Osteoblast (primary cell): ENCODE measurements around the gene ECSCR. TPM values are rescaled to one million over a fixed set of nuclear protein-coding genes. Genes with fewer than 3 reads are reported as not detected.

Source experiments
- DNase-seq: peaks from one replicate; pipeline ENCODE4 v3.0.0; 2011; ENCODE audit warnings: low spot score, mixed read lengths; ENCODE audit not compliant: insufficient read length; ENCODE audit errors: missing footprints
- H2AFZ ChIP-seq: 2 replicates; pipeline ENCODE4 v1.6.0; 2011; ENCODE audit warnings: mild to moderate bottlenecking, low read length
- H3K27ac ChIP-seq: 2 replicates; pipeline ENCODE4 v1.5.1; 2011; ENCODE audit warnings: mild to moderate bottlenecking, low read depth, low read length, moderate library complexity
- H3K27me3 ChIP-seq: 2 replicates; pipeline ENCODE4 v1.6.0; 2012; ENCODE audit warnings: mild to moderate bottlenecking, control low read depth, inconsistent platforms, low read length, moderate library complexity; ENCODE audit not compliant: insufficient read depth
- H3K36me3 ChIP-seq: 2 replicates; pipeline ENCODE4 v1.5.1; 2011; ENCODE audit warnings: mild to moderate bottlenecking, low read length, control low read depth, moderate library complexity; ENCODE audit not compliant: insufficient read depth
- H3K4me1 ChIP-seq: 2 replicates; pipeline ENCODE4 v1.5.1; 2011; ENCODE audit warnings: mild to moderate bottlenecking, low read length, control low read depth, moderate library complexity; ENCODE audit not compliant: insufficient read depth
- H3K4me2 ChIP-seq: 2 replicates; pipeline ENCODE4 v1.6.0; 2011; ENCODE audit warnings: mild to moderate bottlenecking, low read length; ENCODE audit not compliant: insufficient read depth
- H3K4me3 ChIP-seq: fragments of 200-600 bp; sonication (generic); 3 replicates; pipeline ENCODE4 v1.5.1; 2012; ENCODE audit warnings: mild to moderate bottlenecking, low read length, inconsistent platforms; ENCODE audit not compliant: insufficient read depth
- H3K79me2 ChIP-seq: 2 replicates; pipeline ENCODE4 v1.6.0; 2012; ENCODE audit warnings: mild to moderate bottlenecking, low read length, control low read depth, inconsistent platforms; ENCODE audit not compliant: insufficient read depth
- H3K9me3 ChIP-seq: 2 replicates; pipeline ENCODE4 v1.5.1; 2011; ENCODE audit warnings: low read depth, low read length, control low read depth
- H4K20me1 ChIP-seq: 2 replicates; pipeline ENCODE4 v1.6.0; 2012; ENCODE audit warnings: mild to moderate bottlenecking, low read length, control low read depth; ENCODE audit not compliant: insufficient read depth
- CTCF ChIP-seq: IDR thresholded peaks from 2 replicates; pipeline ENCODE4 v1.5.1; 2011; ENCODE audit warnings: mild to moderate bottlenecking, low read depth, low read length, moderate library complexity; ENCODE audit errors: extremely low read depth
- total RNA-seq: library from RNA; depleted of rRNA; stranded (reverse); fragments of >200 nt; gene quantifications from 2 replicates; pipeline ENCODE4 v1.2.3, GENCODE V29; 2012

The ECSCR gene
- total RNA-seq, 1 donor: 0.36 TPM

- no peak for DNase-seq
- H2AFZ ChIP-seq: no peak overlapping the region
- no peaks in the 10 kb centered on the region for H4K20me1 ChIP-seq
- no peaks in the 10 kb centered on the region for H3K79me2 ChIP-seq
- H3K4me2 ChIP-seq: no peak overlapping the region
- H3K27me3 ChIP-seq: no peaks in the 10 kb centered on the region
- no peak overlapping the region for H3K27ac ChIP-seq
- no peaks in the 10 kb centered on the region for H3K9me3 ChIP-seq
- TF ChIP-seq CTCF: no peak
- H3K36me3 ChIP-seq: no peaks in the 10 kb centered on the region
- H3K4me3 ChIP-seq: no peak overlapping the region
- peaks cover 23% of the 10 kb centered on the region for H3K4me1 ChIP-seq
Measured at GRCh38 chr5:139457653-139458306, 4.8 kb downstream of the ECSCR start.

DNA sequence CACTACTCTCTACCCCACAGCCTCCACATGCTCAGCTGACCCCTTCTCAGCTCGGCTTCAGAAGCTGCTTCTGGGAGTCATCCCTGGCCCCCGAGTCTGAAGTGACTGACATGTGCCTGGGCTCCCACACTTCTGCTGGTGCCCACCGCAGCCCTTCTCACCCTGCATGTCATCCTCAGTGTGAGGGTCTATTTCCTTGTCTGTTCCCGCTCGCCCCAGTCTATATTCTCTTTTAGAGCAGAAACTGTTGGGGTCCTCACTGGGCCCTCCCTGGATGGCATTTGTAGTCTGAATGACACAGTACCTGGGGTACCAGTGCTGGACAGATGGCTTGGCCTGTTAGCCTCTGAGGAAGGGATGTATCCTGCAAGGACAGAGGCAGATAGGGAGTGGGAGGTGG is 5.3 kb downstream of the ECSCR start:
- no peak overlapping the region for H2AFZ ChIP-seq
- H3K4me2 ChIP-seq: no peak overlapping the region
- H3K79me2 ChIP-seq: no peaks in the 10 kb centered on the region
- no peaks in the 10 kb centered on the region for H3K36me3 ChIP-seq
- no peak overlapping the region for H3K4me3 ChIP-seq
- no peak overlapping the region for H3K27ac ChIP-seq
- no peaks in the 10 kb centered on the region for H3K9me3 ChIP-seq
- H3K4me1 ChIP-seq: peaks cover 21% of the 10 kb centered on the region
- no peak for TF ChIP-seq CTCF
- H4K20me1 ChIP-seq: no peaks in the 10 kb centered on the region
- H3K27me3 ChIP-seq: no peaks in the 10 kb centered on the region
- DNase-seq: no peak

DNA sequence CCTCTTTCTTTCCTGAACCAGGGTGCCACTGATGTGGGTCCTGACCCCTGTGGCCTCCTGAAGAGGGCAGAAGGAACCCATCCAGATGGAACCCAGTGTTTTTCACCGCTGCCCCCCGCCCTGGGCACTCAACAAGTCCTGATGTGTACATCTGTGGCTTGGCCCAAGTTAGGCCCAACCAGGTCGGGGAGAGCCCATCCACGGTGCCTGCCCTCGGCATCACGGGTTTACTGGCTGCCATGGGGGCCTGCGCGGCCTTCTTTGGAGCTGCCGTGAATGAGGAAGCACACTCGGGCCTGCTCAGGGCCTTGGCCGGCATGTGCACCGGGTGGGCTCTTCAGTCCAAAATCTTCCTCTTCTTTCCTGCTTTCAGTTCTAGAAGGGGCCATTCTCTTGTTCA is 5.8 kb downstream of the ECSCR start:
- Histone ChIP-seq H3K27me3 (no peaks in the 10 kb centered on the region), H3K36me3 (no peaks in the 10 kb centered on the region), H3K27ac (no peak overlapping the region), H3K79me2 (no peaks in the 10 kb centered on the region), H3K9me3 (no peaks in the 10 kb centered on the region), H3K4me2 (no peak overlapping the region), H3K4me1 (peaks cover 16% of the 10 kb centered on the region), H3K4me3 (no peak overlapping the region), H4K20me1 (no peaks in the 10 kb centered on the region), H2AFZ (no peak overlapping the region)
- TF ChIP-seq CTCF: no peak
- peak; percentile 65 for DNase-seq

DNA sequence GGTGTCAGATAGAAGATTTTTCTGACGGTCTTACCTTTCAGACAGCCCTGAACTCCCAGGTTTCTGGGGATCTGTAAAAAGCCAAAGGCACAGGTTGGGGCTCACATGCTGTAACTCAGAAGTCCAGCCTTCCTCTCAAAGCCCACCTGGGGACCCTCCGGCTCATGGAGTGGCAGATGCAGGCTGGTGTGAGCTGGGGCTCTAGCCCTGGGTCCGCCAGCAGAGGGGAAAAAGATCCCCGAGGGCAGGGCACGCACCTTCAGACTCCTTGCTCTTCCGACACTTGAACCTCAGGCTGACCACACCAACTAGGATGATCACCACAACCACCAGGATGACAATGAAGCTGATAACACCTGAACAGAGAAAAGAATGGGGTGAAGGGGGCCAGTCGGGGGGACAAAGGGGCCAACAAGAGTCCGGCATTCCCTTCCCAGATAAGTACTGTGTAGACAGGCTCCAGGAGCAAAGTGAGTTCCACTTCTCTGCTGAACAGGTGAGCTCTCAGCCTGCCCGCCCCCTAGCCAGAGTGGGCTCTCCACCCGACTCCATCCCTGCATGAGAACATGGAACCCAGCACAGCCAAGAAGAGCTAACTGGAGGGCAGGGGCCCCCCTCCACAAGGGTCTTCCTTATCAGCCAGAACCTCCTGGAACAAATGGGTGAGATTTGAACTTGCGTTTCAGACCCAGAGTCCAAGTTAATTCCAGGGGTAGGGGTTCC is 7.8 kb downstream of the ECSCR start:
- no peaks in the 10 kb centered on the region for H3K27me3 ChIP-seq
- no peak overlapping the region for H2AFZ ChIP-seq
- no peak for TF ChIP-seq CTCF

More for the DNA sequence above, 7.8 kb downstream of the ECSCR start:
- H3K79me2 ChIP-seq: no peaks in the 10 kb centered on the region
- H3K4me2 ChIP-seq: no peak overlapping the region
- no peaks in the 10 kb centered on the region for H4K20me1 ChIP-seq
- no peaks in the 10 kb centered on the region for H3K36me3 ChIP-seq
- H3K4me3 ChIP-seq: no peak overlapping the region
- H3K9me3 ChIP-seq: no peaks in the 10 kb centered on the region
- no peak overlapping the region for H3K27ac ChIP-seq
- peaks cover 9% of the 10 kb centered on the region for H3K4me1 ChIP-seq
- no peak for DNase-seq
